Measurements from ENCODE around the gene MBD4. TPM values are rescaled to one million over a fixed set of nuclear protein-coding genes. Genes with fewer than 3 reads are reported as not detected.

MBD4 gene
- total RNA-seq, 4 donors from 2014 or later, result 15.5 to 42.0 (median 32.8) TPM

- Histone ChIP-seq H3K4me3 (no peak overlapping the region), H3K36me3 (no peaks in the 10 kb centered on the region), H3K4me1 (peaks cover 0 to 63% (median 31%) of the 10 kb centered on the region in 4 donors), H3K27ac (peak overlapping the region in 1 of 4 donors; percentile 18), H3K9me3 (no peaks in the 10 kb centered on the region), H3K27me3 (no peaks in the 10 kb centered on the region)
- no peak for DNase-seq (ENCODE audit: low spot score in 2 of 2)
- 82 to 95% methylated on average over 3 of the region's 3 CpGs for WGBS, 2 donors
- no peak for TF ChIP-seq EP300 (IDR thresholded peaks at IDR 0.05)
- TF ChIP-seq CTCF (IDR thresholded peaks at IDR 0.05), result no peak
- TF ChIP-seq POLR2A (IDR thresholded peaks at IDR 0.05), result no peak
Measured at GRCh38 chr3:129445471-129445870, 5.7 kb upstream of the MBD4 start.

- peak overlapping the region; percentile 25 to 91 (median 58) for H3K27ac ChIP-seq
- TF ChIP-seq CTCF (IDR thresholded peaks at IDR 0.05) (no peak), EP300 (IDR thresholded peaks at IDR 0.05) (no peak), POLR2A (IDR thresholded peaks at IDR 0.05) (no peak)
- peaks cover 0 to 1% (median 0%) of the 10 kb centered on the region in 3 donors for H3K36me3 ChIP-seq
- no peaks in the 10 kb centered on the region for H3K27me3 ChIP-seq
- DNase-seq (ENCODE audit: low spot score in 2 of 2), result no peak
- no peaks in the 10 kb centered on the region for H3K9me3 ChIP-seq
- H3K4me1 ChIP-seq, result peaks cover 0 to 57% (median 40%) of the 10 kb centered on the region in 4 donors
- H3K4me3 ChIP-seq, result no peak overlapping the region
Measured at GRCh38 chr3:129442947-129443346, 3.2 kb upstream of the MBD4 start.

- H3K27ac ChIP-seq, result peak overlapping the region; percentile 25 to 91 (median 58)
- no peak overlapping the region for H3K4me3 ChIP-seq
- H3K27me3 ChIP-seq, result no peaks in the 10 kb centered on the region
- WGBS, 2 donors, result 34 to 38% methylated on average over 2 of the region's 2 CpGs
- H3K9me3 ChIP-seq, result no peaks in the 10 kb centered on the region
- H3K36me3 ChIP-seq, result peaks cover 0 to 6% (median 0%) of the 10 kb centered on the region in 3 donors
- TF ChIP-seq EP300 (IDR thresholded peaks at IDR 0.05) (no peak), CTCF (IDR thresholded peaks at IDR 0.05) (no peak)
- peaks cover 0 to 62% (median 42%) of the 10 kb centered on the region in 4 donors for H3K4me1 ChIP-seq
- no peak for DNase-seq (ENCODE audit: low spot score in 2 of 2)
Measured at GRCh38 chr3:129442486-129442885, 2.7 kb upstream of the MBD4 start.

GRCh38 chr3:129441782-129442181 lies 2.0 kb upstream of the MBD4 start:
- 5 to 6% methylated on average over 4 of the region's 4 CpGs for WGBS, 2 donors
- Histone ChIP-seq H3K27ac (peak overlapping the region in 3 of 4 donors; percentile 90 to 91 (median 91)), H3K4me1 (peaks cover 0 to 69% (median 42%) of the 10 kb centered on the region in 4 donors), H3K9me3 (no peaks in the 10 kb centered on the region), H3K27me3 (no peaks in the 10 kb centered on the region), H3K36me3 (peaks cover 0 to 13% (median 0%) of the 10 kb centered on the region in 3 donors), H3K4me3 (peak overlapping the region in 1 of 4 donors; percentile 81)
- DNase-seq (ENCODE audit: low spot score in 2 of 2), result no peak
- no peak for TF ChIP-seq CTCF (IDR thresholded peaks at IDR 0.05)
- TF ChIP-seq EP300 (IDR thresholded peaks at IDR 0.05), result peak in 1 of 2 donors; percentile 57

- Histone ChIP-seq H3K9me3 (no peaks in the 10 kb centered on the region), H3K36me3 (peaks cover 0 to 19% (median 0%) of the 10 kb centered on the region in 3 donors), H3K4me1 (peaks cover 0 to 71% (median 44%) of the 10 kb centered on the region in 4 donors), H3K27ac (peak overlapping the region; percentile 60 to 91 (median 90)), H3K4me3 (peak overlapping the region in 3 of 4 donors; percentile 81 to 92 (median 85)), H3K27me3 (no peaks in the 10 kb centered on the region)
- no peak for DNase-seq (ENCODE audit: low spot score in 2 of 2)
- 51 to 55% methylated on average over 9 of the region's 9 CpGs for WGBS, 2 donors
- no peak for TF ChIP-seq EP300 (IDR thresholded peaks at IDR 0.05)
- TF ChIP-seq CTCF (IDR thresholded peaks at IDR 0.05), result no peak
Measured at GRCh38 chr3:129441215-129441614, 1.5 kb upstream of the MBD4 start.
